ENCODE data around the gene AMH. TPM values are rescaled to one million over a fixed set of nuclear protein-coding genes. Genes with fewer than 3 reads are reported as not detected.
A peak's percentile ranks its signal among the peaks of the same experiment; 100 is the strongest.

AMH gene
- polyA plus RNA-seq, 3 donors: 0.28 to 4.1 (median 2.8) TPM

GRCh38 chr19:2255112-2255845 lies 6.2 kb downstream of the AMH start:
- no peak for DNase-seq (ENCODE audit: extremely low read depth in 1 of 11, low read depth in 9 of 11, low spot score in 4 of 11)

GRCh38 chr19:2255982-2256685 lies 7.0 kb downstream of the AMH start, which contains the start of gene JSRP1:
JSRP1 (minus strand) TSS chr19:2256417; CDS start chr19:2255314, 1,103 bp downstream.
- no peak for DNase-seq (ENCODE audit: extremely low read depth in 1 of 11, low read depth in 9 of 11, low spot score in 4 of 11)

- DNase-seq (ENCODE audit: extremely low read depth in 1 of 11, low read depth in 9 of 11, low spot score in 4 of 11): no peak
Observed at GRCh38 chr19:2259336-2259735, 10.2 kb downstream of the AMH start.

- no peak for DNase-seq (ENCODE audit: extremely low read depth in 1 of 11, low read depth in 9 of 11, low spot score in 4 of 11)
Observed at GRCh38 chr19:2260341-2260805, 11.2 kb downstream of the AMH start.

- DNase-seq (ENCODE audit: extremely low read depth in 1 of 11, low read depth in 9 of 11, low spot score in 4 of 11): no peak
Observed at GRCh38 chr19:2261438-2262172, 12.5 kb downstream of the AMH start.

GRCh38 chr19:2266183-2266993 lies 17.3 kb downstream of the AMH start:
- DNase-seq (ENCODE audit: extremely low read depth in 1 of 11, low read depth in 9 of 11, low spot score in 4 of 11): no peak

- DNase-seq (ENCODE audit: extremely low read depth in 1 of 11, low read depth in 9 of 11, low spot score in 4 of 11): no peak
Observed at GRCh38 chr19:2268480-2268830, 19.3 kb downstream of the AMH start.

GRCh38 chr19:2268861-2269243 lies 19.7 kb downstream of the AMH start:
- no peak for DNase-seq (ENCODE audit: extremely low read depth in 1 of 11, low read depth in 9 of 11, low spot score in 4 of 11)

- peak; percentile 85 to 97 (median 93) for DNase-seq (ENCODE audit: extremely low read depth in 1 of 11, low read depth in 9 of 11, low spot score in 4 of 11)
Observed at GRCh38 chr19:2269244-2270156, 20.4 kb downstream of the AMH start.

GRCh38 chr19:2270157-2270422 lies 21.0 kb downstream of the AMH start:
- no peak for DNase-seq (ENCODE audit: extremely low read depth in 1 of 11, low read depth in 9 of 11, low spot score in 4 of 11)

- DNase-seq (ENCODE audit: extremely low read depth in 1 of 11, low read depth in 9 of 11, low spot score in 4 of 11): no peak
Observed at GRCh38 chr19:2270423-2271233, 21.5 kb downstream of the AMH start.

- DNase-seq (ENCODE audit: extremely low read depth in 1 of 11, low read depth in 9 of 11, low spot score in 4 of 11): no peak
Observed at GRCh38 chr19:2271234-2272103, 22.3 kb downstream of the AMH start.

- peak in 1 of 11 donors; percentile 52 for DNase-seq (ENCODE audit: extremely low read depth in 1 of 11, low read depth in 9 of 11, low spot score in 4 of 11)
Observed at GRCh38 chr19:2273356-2274184, 24.4 kb downstream of the AMH start.

- no peak for DNase-seq (ENCODE audit: extremely low read depth in 1 of 11, low read depth in 9 of 11, low spot score in 4 of 11)
Observed at GRCh38 chr19:2274185-2274711, 25.1 kb downstream of the AMH start.

GRCh38 chr19:2274931-2275535 lies 25.9 kb downstream of the AMH start:
- no peak for DNase-seq (ENCODE audit: extremely low read depth in 1 of 11, low read depth in 9 of 11, low spot score in 4 of 11)

All from renal cortex interstitium (tissue), 11 donors.